Measurements from ENCODE around the gene COMMD7.

COMMD7 gene

GRCh38 chr20:32749914-32750637 is 6.8 kb upstream of the COMMD7 start:
- no peak for ATAC-seq
- TF ChIP-seq CSDC2 (CRISPR knock-in tag; IDR thresholded peaks at IDR 0.05) (no peak), BACH2 (CRISPR knock-in tag; IDR thresholded peaks at IDR 0.05; ENCODE audit: borderline replicate concordance) (no peak), POU6F1 (CRISPR knock-in tag; IDR thresholded peaks at IDR 0.05; ENCODE audit: borderline replicate concordance, low read depth) (no peak), CREB5 (CRISPR knock-in tag; IDR thresholded peaks at IDR 0.05; ENCODE audit: low read depth) (no peak)

GRCh38 chr20:32742322-32743236 is 688 bp downstream of the COMMD7 start:
- peak; percentile 25 for ATAC-seq
- TF ChIP-seq OSR1 (CRISPR knock-in tag; IDR thresholded peaks at IDR 0.05) (no peak), TCF4 (CRISPR knock-in tag; IDR thresholded peaks at IDR 0.05; ENCODE audit: borderline replicate concordance) (no peak), CREB5 (CRISPR knock-in tag; IDR thresholded peaks at IDR 0.05; ENCODE audit: low read depth) (no peak), ZNF8 (CRISPR knock-in tag; IDR thresholded peaks at IDR 0.05) (no peak), PATZ1 (CRISPR knock-in tag; IDR thresholded peaks at IDR 0.05; ENCODE audit: borderline replicate concordance) (no peak), ESRRG (CRISPR knock-in tag; IDR thresholded peaks at IDR 0.05) (no peak), ZFP3 (CRISPR knock-in tag; IDR thresholded peaks at IDR 0.05) (no peak), ZC3H10 (CRISPR knock-in tag; IDR thresholded peaks at IDR 0.05) (no peak), PPARA (CRISPR knock-in tag; IDR thresholded peaks at IDR 0.05; ENCODE audit: borderline replicate concordance) (no peak), POU6F1 (CRISPR knock-in tag; IDR thresholded peaks at IDR 0.05; ENCODE audit: borderline replicate concordance, low read depth) (no peak), ZNF565 (CRISPR knock-in tag; conservative IDR thresholded peaks at IDR 0.05; ENCODE audit: low read depth) (no peak), RARB (CRISPR knock-in tag; IDR thresholded peaks at IDR 0.05) (no peak), GLIS3 (CRISPR knock-in tag; IDR thresholded peaks at IDR 0.05) (no peak), TOX (CRISPR knock-in tag; IDR thresholded peaks at IDR 0.05; ENCODE audit: borderline replicate concordance) (no peak), ZFP30 (CRISPR knock-in tag; IDR thresholded peaks at IDR 0.05) (no peak), ISL1 (CRISPR knock-in tag; IDR thresholded peaks at IDR 0.05) (no peak)

- no peak for ATAC-seq
- TF ChIP-seq PPARA (CRISPR knock-in tag; IDR thresholded peaks at IDR 0.05; ENCODE audit: borderline replicate concordance) (no peak), ZFP3 (CRISPR knock-in tag; IDR thresholded peaks at IDR 0.05) (no peak), CREB5 (CRISPR knock-in tag; IDR thresholded peaks at IDR 0.05; ENCODE audit: low read depth) (no peak), CSRNP3 (CRISPR knock-in tag; IDR thresholded peaks at IDR 0.05) (no peak), TCF4 (CRISPR knock-in tag; IDR thresholded peaks at IDR 0.05; ENCODE audit: borderline replicate concordance) (no peak), OSR1 (CRISPR knock-in tag; IDR thresholded peaks at IDR 0.05) (no peak), GLIS3 (CRISPR knock-in tag; IDR thresholded peaks at IDR 0.05) (no peak), ARNTL (CRISPR knock-in tag; IDR thresholded peaks at IDR 0.05; ENCODE audit: borderline replicate concordance, low read depth) (no peak), ZNF70 (CRISPR knock-in tag; IDR thresholded peaks at IDR 0.05) (no peak), ESRRG (CRISPR knock-in tag; IDR thresholded peaks at IDR 0.05) (no peak), TOX (CRISPR knock-in tag; IDR thresholded peaks at IDR 0.05; ENCODE audit: borderline replicate concordance) (no peak), ZFP30 (CRISPR knock-in tag; IDR thresholded peaks at IDR 0.05) (no peak), ZC3H10 (CRISPR knock-in tag; IDR thresholded peaks at IDR 0.05) (no peak), CSDC2 (CRISPR knock-in tag; IDR thresholded peaks at IDR 0.05) (no peak), ISL1 (CRISPR knock-in tag; IDR thresholded peaks at IDR 0.05) (no peak), ZNF565 (CRISPR knock-in tag; conservative IDR thresholded peaks at IDR 0.05; ENCODE audit: low read depth) (no peak), POU6F1 (CRISPR knock-in tag; IDR thresholded peaks at IDR 0.05; ENCODE audit: borderline replicate concordance, low read depth) (no peak)
Measured at GRCh38 chr20:32741151-32741550, 2.1 kb downstream of the COMMD7 start.

Measured in SK-N-SH treated with all-trans-retinoic acid at 6 μM for 48 hours (cell line).